OCI-LY1 (cell line): ENCODE results near the gene NDUFAF8.

ENCODE experiments used
- H2AFZ ChIP-seq: fragments of 200-600 bp; sonication (generic), shearing (Covaris generic); 2 replicates; pipeline ENCODE4 v1.6.0; 2014; ENCODE audit warnings: antibody characterized with exemption, mild to moderate bottlenecking, low read length
- H3F3A ChIP-seq: fragments of 200-600 bp; sonication (generic), shearing (Covaris generic); 2 replicates; pipeline ENCODE4 v1.6.0; 2014; ENCODE audit warnings: mild to moderate bottlenecking, antibody characterized with exemption, low read length, moderate library complexity; ENCODE audit not compliant: insufficient read depth
- H3K27ac ChIP-seq: fragments of 200-600 bp; sonication (generic); 2 replicates; pipeline ENCODE4 v1.5.1; 2014; ENCODE audit warnings: low read length, mixed run types, mild to moderate bottlenecking, low read depth; ENCODE audit not compliant: poor library complexity, severe bottlenecking
- H3K27me3 ChIP-seq: fragments of 200-600 bp; sonication (generic); 2 replicates; pipeline ENCODE4 v1.6.0; 2014; ENCODE audit warnings: antibody characterized with exemption, mild to moderate bottlenecking, low read length, moderate library complexity; ENCODE audit not compliant: insufficient read depth
- H3K36me3 ChIP-seq: fragments of 200-600 bp; sonication (generic); 2 replicates; pipeline ENCODE4 v1.6.1; 2014; ENCODE audit warnings: mild to moderate bottlenecking, antibody characterized with exemption, low read length, moderate library complexity, mixed read lengths; ENCODE audit not compliant: insufficient read depth
- H3K4me1 ChIP-seq: fragments of 200-600 bp; sonication (generic); 2 replicates; pipeline ENCODE4 v1.5.1; 2014; ENCODE audit warnings: mild to moderate bottlenecking, low read length, moderate library complexity; ENCODE audit not compliant: insufficient read depth, severe bottlenecking
- H3K4me2 ChIP-seq: fragments of 200-600 bp; sonication (generic), shearing (Covaris generic); 2 replicates; pipeline ENCODE4 v1.6.1; 2014; ENCODE audit warnings: low read length
- H3K4me3 ChIP-seq: fragments of 200-600 bp; sonication (generic); 2 replicates; pipeline ENCODE4 v1.5.1; 2014; ENCODE audit warnings: low read length, low read depth, mild to moderate bottlenecking, mixed read lengths; ENCODE audit not compliant: poor library complexity, severe bottlenecking
- H3K79me2 ChIP-seq: fragments of 200-600 bp; shearing (Covaris generic); 2 replicates; pipeline ENCODE4 v1.6.1; 2016; ENCODE audit warnings: mixed run types, low read length, mixed read lengths; ENCODE audit not compliant: insufficient read depth
- H3K9ac ChIP-seq: fragments of 200-600 bp; sonication (generic), shearing (Covaris generic); 2 replicates; pipeline ENCODE4 v1.6.1; 2014; ENCODE audit warnings: mild to moderate bottlenecking, low read length, mixed read lengths
- H3K9me2 ChIP-seq: fragments of 200-600 bp; sonication (generic), shearing (Covaris generic); 2 replicates; pipeline ENCODE4 v1.6.1; 2014; ENCODE audit warnings: low read depth, mild to moderate bottlenecking, low read length, mixed read lengths
- H3K9me3 ChIP-seq: fragments of 200-600 bp; shearing (Covaris generic); 2 replicates; pipeline ENCODE4 v1.6.1; 2014; ENCODE audit warnings: low read length, mixed read lengths
- H4K20me1 ChIP-seq: fragments of 200-600 bp; sonication (generic), shearing (Covaris generic); 2 replicates; pipeline ENCODE4 v1.6.0; 2016; ENCODE audit warnings: mild to moderate bottlenecking, low read length; ENCODE audit not compliant: insufficient read depth
- EZH2 ChIP-seq: fragments of 200-600 bp; sonication (generic), shearing (Covaris generic); IDR thresholded peaks from 2 replicates; pipeline ENCODE4 v1.8.0; 2017; ENCODE audit warnings: borderline replicate concordance, mixed run types, mild to moderate bottlenecking, antibody characterized with exemption, low read length, moderate library complexity, mixed read lengths
- TF ChIP-seq, protein P1 (sequence below): fragments of 200-600 bp; sonication (generic), shearing (Covaris generic); IDR thresholded peaks from 2 replicates; pipeline ENCODE4 v1.5.1; 2017; ENCODE audit warnings: mild to moderate bottlenecking, antibody characterized with exemption, low read length, moderate library complexity, mixed read lengths

NDUFAF8 gene

DNA sequence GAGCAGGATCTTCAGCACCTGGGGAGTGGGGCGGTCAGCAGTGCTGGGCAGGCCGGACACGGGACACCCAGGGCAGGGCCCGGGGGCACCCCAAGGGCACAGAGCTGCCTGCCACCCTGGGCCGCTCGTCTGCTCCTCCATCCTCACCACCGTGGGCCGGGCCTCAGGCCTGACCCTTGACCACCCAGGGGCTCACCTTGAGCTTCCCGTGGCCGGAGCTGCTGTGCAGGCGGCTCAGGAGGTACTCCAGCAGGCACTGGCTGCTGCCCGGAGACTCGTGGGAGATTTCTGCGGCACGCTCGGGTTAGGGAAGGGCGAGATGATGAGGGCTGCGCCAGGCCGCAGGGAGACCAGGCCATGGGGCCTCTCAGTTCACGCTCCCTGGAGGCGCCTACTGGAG is 2.3 kb upstream of the NDUFAF8 start:
- no peaks in the 10 kb centered on the region for H3K9me3 ChIP-seq
- H3K9ac ChIP-seq, result no peak overlapping the region
- peaks cover 7% of the 10 kb centered on the region for H3K36me3 ChIP-seq
- peaks cover 7% of the 10 kb centered on the region; the same call in 1 of the 2 replicates for H3K79me2 ChIP-seq
- TF ChIP-seq, protein P1, sequence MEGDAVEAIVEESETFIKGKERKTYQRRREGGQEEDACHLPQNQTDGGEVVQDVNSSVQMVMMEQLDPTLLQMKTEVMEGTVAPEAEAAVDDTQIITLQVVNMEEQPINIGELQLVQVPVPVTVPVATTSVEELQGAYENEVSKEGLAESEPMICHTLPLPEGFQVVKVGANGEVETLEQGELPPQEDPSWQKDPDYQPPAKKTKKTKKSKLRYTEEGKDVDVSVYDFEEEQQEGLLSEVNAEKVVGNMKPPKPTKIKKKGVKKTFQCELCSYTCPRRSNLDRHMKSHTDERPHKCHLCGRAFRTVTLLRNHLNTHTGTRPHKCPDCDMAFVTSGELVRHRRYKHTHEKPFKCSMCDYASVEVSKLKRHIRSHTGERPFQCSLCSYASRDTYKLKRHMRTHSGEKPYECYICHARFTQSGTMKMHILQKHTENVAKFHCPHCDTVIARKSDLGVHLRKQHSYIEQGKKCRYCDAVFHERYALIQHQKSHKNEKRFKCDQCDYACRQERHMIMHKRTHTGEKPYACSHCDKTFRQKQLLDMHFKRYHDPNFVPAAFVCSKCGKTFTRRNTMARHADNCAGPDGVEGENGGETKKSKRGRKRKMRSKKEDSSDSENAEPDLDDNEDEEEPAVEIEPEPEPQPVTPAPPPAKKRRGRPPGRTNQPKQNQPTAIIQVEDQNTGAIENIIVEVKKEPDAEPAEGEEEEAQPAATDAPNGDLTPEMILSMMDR, result no peak
- TF ChIP-seq EZH2, result no peak
- peaks cover 31% of the 10 kb centered on the region for H3K4me1 ChIP-seq
- H3K27me3 ChIP-seq, result no peaks in the 10 kb centered on the region
- H3K4me2 ChIP-seq, result no peak overlapping the region
- H3K9me2 ChIP-seq, result no peaks in the 10 kb centered on the region
- H2AFZ ChIP-seq, result no peak overlapping the region
- H3K27ac ChIP-seq, result no peak overlapping the region
- no peak overlapping the region for H3K4me3 ChIP-seq
- H4K20me1 ChIP-seq, result no peaks in the 10 kb centered on the region
- no peaks in the 10 kb centered on the region for H3F3A ChIP-seq

DNA sequence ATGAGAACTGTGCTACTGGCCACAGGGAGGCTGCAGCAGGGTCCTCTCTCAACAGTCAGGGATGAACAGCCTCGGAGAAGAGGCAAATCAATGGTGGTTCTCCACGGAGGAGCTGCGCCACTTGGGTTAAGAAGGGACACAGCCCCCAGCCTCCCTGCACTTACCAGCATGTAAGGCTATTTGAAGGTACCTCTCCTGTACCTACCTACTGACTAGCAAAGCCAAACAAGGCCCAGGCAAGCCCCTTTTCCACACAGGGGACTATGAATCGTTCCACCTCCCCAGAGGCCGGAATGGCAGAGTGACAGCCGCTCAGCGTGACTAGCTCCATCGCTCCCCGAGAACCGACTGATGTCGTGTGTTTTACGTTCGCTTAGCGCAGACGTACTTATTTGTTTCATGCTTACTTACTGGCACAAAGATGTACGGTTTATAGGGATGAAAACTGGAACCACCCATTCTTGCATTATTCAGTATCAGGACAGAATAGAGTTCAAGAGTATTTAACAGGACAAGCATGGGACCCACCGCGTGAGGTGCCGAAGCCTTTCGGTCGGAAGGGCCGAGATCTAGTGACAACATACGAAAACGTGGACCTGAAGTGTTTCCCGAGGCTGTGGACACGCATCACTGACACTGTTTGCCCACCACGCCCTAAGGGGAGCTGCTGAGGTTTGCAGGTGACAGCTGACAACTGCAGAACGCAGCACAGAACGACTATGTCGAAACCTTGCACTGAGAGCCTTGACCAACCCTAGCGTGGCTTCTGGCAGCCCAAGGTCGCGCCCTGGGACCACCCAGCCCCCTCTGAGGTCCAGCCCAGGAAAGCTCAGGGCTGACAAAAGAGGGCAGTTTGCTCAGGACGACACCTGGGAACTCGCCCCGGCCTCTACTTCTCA is 1.3 kb upstream of the NDUFAF8 start:
- no peak for TF ChIP-seq EZH2
- TF ChIP-seq, protein P1, result no peak
- Histone ChIP-seq H3K4me3 (peak overlapping the region; percentile 88), H3K79me2 (peaks cover 7% of the 10 kb centered on the region; the same call in 1 of the 2 replicates), H3K4me2 (peak overlapping the region; percentile 74), H3K9me2 (no peaks in the 10 kb centered on the region), H3K9me3 (no peaks in the 10 kb centered on the region), H4K20me1 (no peaks in the 10 kb centered on the region), H2AFZ (no peak overlapping the region), H3F3A (no peaks in the 10 kb centered on the region), H3K36me3 (peaks cover 12% of the 10 kb centered on the region), H3K27ac (no peak overlapping the region), H3K4me1 (peaks cover 37% of the 10 kb centered on the region), H3K27me3 (no peaks in the 10 kb centered on the region), H3K9ac (peak overlapping the region; percentile 90)

- Histone ChIP-seq H3K4me1 (peaks cover 37% of the 10 kb centered on the region), H3F3A (no peaks in the 10 kb centered on the region), H3K79me2 (peaks cover 7% of the 10 kb centered on the region; the same call in 1 of the 2 replicates), H4K20me1 (no peaks in the 10 kb centered on the region), H2AFZ (no peak overlapping the region), H3K4me2 (peak overlapping the region; percentile 74), H3K36me3 (peaks cover 14% of the 10 kb centered on the region), H3K27me3 (no peaks in the 10 kb centered on the region), H3K27ac (no peak overlapping the region), H3K9me3 (no peaks in the 10 kb centered on the region), H3K4me3 (peak overlapping the region; percentile 88), H3K9ac (peak overlapping the region; percentile 90), H3K9me2 (no peaks in the 10 kb centered on the region)
- no peak for TF ChIP-seq EZH2
- TF ChIP-seq, protein P1, result no peak
These were observed 666 bp upstream of the NDUFAF8 start for GRCh38 chr17:81238490-81238814.
